Stimulated activated CD4-positive, alpha-beta T cell treated with anti-CD3 and anti-CD28 coated beads, TNF-alpha, amount 100 ng/mL, for 4 hours (primary cell): ENCODE data around the gene TPO.
"Not testable (repeated sequence)": the region's sequence is repeated elsewhere in the genome, so short reads cannot be mapped to it uniquely, and the experiment has no call there.

Experiments
- DNase-seq, 3 experiments: peaks; one replicate each; pipeline ENCODE4 v3.0.0-alpha.2; 2020; ENCODE audit warnings: low read depth in 3 of 3

Gene TPO

GRCh38 chr2:1405124-1405523 is 8.1 kb upstream of the TPO start:
- no peak for DNase-seq

GRCh38 chr2:1405967-1406366 is 7.3 kb upstream of the TPO start:
- DNase-seq: no peak

GRCh38 chr2:1406434-1406833 is 6.8 kb upstream of the TPO start:
- no peak for DNase-seq

- no peak for DNase-seq
Measured at GRCh38 chr2:1407950-1408675, 5.2 kb upstream of the TPO start.

- no peak for DNase-seq
Measured at GRCh38 chr2:1414121-1414520, 858 bp downstream of the TPO start.

- DNase-seq: not testable (repeated sequence)
Measured at GRCh38 chr2:1414901-1415300, 1.6 kb downstream of the TPO start.

GRCh38 chr2:1415501-1415900 is 2.2 kb downstream of the TPO start:
- no peak for DNase-seq

GRCh38 chr2:1418566-1418965 is 5.3 kb downstream of the TPO start:
- no peak for DNase-seq

GRCh38 chr2:1420746-1421480 is 7.7 kb downstream of the TPO start:
- DNase-seq: no peak

GRCh38 chr2:1421731-1422130 is 8.5 kb downstream of the TPO start:
- no peak for DNase-seq

- no peak for DNase-seq
Measured at GRCh38 chr2:1422131-1422530, 8.9 kb downstream of the TPO start.

GRCh38 chr2:1422716-1423285 is 9.5 kb downstream of the TPO start:
- DNase-seq: no peak

GRCh38 chr2:1427086-1427485 is 13.8 kb downstream of the TPO start:
- DNase-seq: no peak

GRCh38 chr2:1429895-1430294 is 16.6 kb downstream of the TPO start:
- DNase-seq: no peak

GRCh38 chr2:1430491-1430890 is 17.2 kb downstream of the TPO start:
- DNase-seq: no peak

GRCh38 chr2:1431886-1432400 is 18.7 kb downstream of the TPO start:
- DNase-seq: no peak

GRCh38 chr2:1432726-1433125 is 19.5 kb downstream of the TPO start:
- no peak for DNase-seq

GRCh38 chr2:1436369-1436768 is 23.1 kb downstream of the TPO start:
- DNase-seq: no peak

GRCh38 chr2:1437101-1437500 is 23.8 kb downstream of the TPO start:
- no peak for DNase-seq

- no peak for DNase-seq
Measured at GRCh38 chr2:1437537-1437936, 24.3 kb downstream of the TPO start.

GRCh38 chr2:1438972-1439371 is 25.7 kb downstream of the TPO start:
- DNase-seq: no peak

GRCh38 chr2:1440581-1440980 is 27.3 kb downstream of the TPO start:
- no peak for DNase-seq

GRCh38 chr2:1446301-1446700 is 33.0 kb downstream of the TPO start:
- DNase-seq: no peak
